GF-D8 (cell line): ENCODE results near the gene SLC36A2.
"Not testable (repeated sequence)": the region's sequence is repeated elsewhere in the genome, so short reads cannot be mapped to it uniquely, and the experiment has no call there.

Experiments used
- DNase-seq: peaks from one replicate; lab custom pipeline; 2025; lab: John Stamatoyannopoulos, UW

SLC36A2 gene

DNA sequence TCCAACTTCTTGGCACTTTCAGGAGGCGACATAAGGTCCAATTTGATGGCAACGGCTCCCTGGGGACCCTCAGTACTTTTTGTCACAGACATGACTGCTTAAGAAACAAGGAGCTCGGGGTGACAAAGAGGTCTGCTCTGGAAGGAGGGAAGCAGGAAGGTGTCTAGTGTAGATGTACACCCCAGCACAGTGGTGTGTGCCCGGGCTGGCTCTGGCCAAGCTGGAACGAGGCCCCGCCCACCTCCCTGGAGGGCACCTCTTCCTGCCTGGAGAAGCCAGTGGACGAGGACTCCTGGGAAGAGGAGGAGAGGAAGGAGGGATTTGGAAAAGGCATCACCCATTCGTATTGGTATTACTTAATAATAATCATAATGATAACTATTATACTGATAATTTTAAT is at the start of gene SLC36A2:
SLC36A2 (minus strand) TSS at position 191 of the 400 bp plus-strand sequence; CDS start at position 92, 99 bp downstream.
- no peak for DNase-seq

- no peak for DNase-seq
Observed at GRCh38 chr5:151388960-151389359, 41.6 kb upstream of the SLC36A2 start.

DNA sequence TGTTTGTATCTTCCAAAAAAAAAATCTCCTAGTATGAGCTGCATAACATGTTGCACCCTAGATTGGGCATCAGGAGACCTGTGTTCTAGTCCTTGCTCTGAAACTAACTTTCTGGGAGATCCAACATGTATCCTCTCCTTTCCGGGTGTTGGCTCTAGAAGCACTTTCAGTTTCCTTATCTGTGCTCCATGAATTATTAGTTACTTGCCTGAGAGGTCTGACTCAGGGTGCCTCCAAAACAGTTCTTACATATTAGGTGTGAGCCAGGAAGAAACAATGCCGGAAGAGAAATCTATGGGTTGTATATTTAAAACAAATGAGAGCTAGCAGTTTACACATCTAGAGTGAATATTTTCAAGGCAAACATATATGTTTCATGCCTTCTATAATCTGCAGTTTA is 36.7 kb upstream of the SLC36A2 start:
- DNase-seq = no peak

DNA sequence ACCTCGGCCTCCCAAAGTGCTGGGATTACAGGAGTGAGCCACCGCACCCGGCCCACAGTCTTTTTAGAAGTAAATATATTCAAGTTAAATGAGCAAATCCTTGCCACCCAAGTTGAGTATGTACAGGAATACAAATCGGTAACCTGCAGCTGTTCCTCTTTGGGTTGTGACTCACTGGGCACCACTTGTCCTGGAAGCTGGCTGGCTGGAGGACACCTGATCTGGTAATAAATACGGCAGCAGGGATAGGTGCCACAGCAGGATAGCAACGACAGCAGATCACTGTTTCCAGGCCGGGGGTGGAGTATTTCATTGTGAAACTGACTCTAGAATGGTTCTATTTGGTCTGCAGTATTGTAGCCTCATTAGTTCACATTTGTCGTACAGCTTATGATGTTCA is 35.7 kb upstream of the SLC36A2 start:
- no peak for DNase-seq

DNA sequence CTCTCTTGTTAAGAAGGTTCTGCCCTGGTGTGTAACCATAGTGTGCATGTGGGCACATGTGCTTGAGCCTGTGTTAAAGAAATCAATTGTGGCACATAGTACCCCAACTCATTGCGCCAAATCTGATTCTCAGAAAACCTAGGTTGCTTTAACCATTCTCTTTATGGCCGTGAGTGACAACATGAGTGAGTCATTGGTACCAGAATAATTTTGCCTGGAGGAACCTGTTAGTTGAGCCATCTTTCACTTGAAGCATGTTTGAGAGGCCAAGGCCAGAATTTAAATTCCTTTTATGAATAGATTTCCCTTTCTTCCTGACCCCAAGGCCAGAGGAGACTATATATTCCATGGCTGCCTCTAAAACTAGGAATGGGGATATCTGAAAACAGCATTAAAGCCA is 35.2 kb upstream of the SLC36A2 start:
- DNase-seq = no peak

GRCh38 chr5:151381899-151382298 is 34.5 kb upstream of the SLC36A2 start:
- no peak for DNase-seq

- DNase-seq = no peak
Observed at GRCh38 chr5:151378616-151379015, 31.3 kb upstream of the SLC36A2 start.

- no peak for DNase-seq
Observed at GRCh38 chr5:151374539-151374938, 27.2 kb upstream of the SLC36A2 start.

DNA sequence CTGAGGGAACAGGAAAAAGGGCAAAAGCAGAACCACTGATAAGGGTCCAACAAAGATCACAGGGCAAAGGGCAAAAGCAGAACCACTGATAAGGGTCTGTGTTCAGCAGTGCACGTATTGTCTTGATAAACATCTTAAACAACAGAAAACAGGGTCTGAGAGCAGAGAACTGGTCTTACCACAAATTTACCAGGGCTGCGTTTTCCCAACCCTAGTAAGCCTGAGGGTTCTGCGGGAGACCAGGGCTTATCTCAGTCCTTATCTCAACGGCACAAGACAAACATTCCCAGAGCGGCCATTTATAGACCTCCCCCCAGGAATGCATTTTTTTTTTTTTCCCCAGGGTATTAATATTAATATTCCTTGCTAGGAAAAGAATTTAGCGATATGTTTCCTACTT is 19.7 kb upstream of the SLC36A2 start:
- DNase-seq = not testable (repeated sequence)

- no peak for DNase-seq
Observed at GRCh38 chr5:151363673-151364072, 16.3 kb upstream of the SLC36A2 start.

DNA sequence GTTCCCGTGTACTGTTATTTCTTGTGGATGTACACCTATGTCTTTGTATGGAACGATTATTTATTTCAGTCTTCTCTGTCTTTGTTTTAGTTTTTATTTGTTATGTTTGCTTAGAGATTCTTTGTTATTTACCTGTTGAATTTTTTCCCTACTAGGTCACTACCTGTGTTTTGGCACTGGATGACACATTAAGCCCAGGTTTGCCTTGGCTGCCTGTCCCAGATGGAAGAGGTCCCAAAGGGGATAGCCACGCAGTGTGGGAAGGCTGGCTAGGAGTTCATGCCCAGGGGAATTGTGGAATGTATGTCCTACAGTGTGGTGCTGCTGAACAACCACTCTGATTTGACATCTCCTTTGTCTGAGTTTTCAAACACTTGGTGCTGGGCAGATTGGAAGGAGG is 15.6 kb upstream of the SLC36A2 start:
- DNase-seq = no peak

DNA sequence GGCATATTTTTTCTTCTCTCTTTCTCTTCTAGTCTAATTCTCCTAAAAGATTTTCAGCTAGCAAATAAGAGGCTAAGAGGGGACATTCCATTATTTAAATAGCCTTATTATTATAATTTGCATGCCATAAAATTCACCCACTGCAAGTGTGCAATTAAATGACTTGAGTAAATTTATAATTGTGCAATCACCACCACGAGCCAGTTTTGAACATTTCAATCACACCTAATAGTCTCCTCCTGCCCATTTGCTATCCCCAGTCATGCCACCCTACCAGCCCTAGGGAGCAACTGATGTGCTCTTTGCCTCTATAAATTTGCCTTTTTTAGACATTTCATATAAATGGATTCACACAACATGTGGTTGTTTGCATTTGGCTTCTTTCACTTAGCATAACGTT is 12.0 kb upstream of the SLC36A2 start:
- DNase-seq = no peak

DNA sequence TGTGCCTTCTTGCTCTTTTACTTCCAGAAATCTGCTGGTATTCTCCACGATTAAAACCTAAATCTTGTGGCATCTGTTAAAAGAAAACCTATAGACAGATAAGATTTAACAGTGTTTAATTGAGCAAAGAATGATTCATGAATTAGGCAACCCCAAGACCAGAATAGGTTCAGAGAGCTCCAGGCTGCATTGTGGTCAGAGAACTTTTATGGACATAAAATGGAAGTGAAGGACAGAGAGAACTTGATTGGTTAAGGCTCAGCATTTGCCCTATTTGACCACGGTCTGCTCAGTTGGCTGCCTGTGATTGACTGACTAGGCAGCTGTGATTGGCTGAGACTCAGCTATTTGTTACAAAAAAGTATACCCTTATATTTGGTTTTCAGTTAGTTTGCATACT is 10.4 kb upstream of the SLC36A2 start:
- no peak for DNase-seq

GRCh38 chr5:151357097-151357496 is 9.7 kb upstream of the SLC36A2 start:
- DNase-seq = no peak

- DNase-seq = no peak
Observed at GRCh38 chr5:151351671-151352070, 4.3 kb upstream of the SLC36A2 start.

DNA sequence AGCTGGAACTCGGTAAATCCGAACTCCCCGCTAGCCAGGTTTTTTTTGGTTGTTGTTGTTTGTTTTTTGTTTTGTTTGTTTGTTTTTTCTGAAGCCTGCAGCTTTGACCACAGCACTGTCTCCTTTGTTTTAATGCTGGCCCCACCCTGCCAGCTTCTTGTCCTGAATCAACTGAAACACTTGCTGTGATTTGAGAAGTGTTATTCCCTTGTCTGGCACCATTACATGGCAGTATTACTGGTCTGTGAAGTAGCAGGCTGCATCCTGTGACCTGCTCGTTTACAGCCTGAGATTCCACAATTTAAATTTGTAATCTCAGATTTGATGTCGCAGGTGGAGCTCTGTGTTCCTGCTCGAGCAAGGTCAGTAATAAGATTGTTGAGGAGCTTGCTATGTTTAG is 1.4 kb upstream of the SLC36A2 start:
- no peak for DNase-seq

DNA sequence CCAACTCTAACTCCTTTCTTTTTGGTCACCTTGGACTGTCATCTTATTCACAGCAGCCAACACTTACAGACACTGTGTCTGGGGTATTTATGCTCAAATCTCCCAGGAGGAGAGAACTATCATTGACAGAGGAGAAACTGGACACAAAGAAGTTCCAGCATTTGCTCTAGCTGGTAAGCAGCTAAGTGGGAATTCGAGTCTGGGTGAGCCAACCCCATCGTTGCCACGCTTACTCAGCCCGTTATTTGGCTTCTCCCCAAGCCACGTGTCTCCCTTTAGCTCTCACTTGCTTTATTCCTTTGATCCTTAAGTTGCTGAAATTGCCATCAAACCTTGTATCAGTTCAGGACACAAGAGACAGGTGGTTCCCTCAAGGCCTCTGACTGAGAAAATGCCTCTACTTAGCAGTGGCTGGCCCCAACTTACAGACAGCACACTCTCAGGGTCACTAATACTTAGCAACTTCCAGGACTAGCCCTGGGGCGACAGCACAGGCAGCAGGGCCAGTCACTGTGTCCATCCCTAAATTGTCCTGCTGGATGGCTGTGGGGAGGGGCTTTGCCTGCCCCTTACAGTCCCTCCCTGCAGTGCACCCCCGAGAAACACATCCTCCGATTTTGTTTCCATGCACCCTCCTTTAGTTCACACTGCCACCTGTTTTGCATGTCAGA is 1.4 kb downstream of the SLC36A2 start:
- no peak for DNase-seq

GRCh38 chr5:151345187-151345807 is 2.1 kb downstream of the SLC36A2 start:
- DNase-seq = no peak

GRCh38 chr5:151344088-151344487 is 3.3 kb downstream of the SLC36A2 start:
- DNase-seq = no peak

DNA sequence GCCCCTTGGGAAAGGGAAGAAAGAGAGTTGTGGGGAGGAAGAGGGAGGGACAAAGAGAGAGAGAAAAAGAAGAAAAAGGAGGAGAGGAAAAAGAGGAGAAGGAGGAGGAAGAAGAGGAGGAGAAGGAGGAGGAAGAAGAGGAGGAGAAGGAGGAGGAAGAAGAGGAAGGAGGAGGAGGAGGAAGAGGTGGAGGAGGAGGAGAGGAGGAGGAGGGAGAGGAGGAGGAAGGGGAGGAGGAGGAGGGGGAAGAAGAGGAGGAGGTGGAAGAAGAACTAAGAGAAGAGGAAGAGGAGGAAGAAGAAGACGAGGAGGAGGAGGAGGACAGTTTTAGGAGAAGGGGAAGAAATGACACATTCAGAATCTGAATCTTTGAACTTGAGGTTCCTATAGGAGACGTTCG is 7.4 kb downstream of the SLC36A2 start:
- no peak for DNase-seq

- no peak for DNase-seq
Observed at GRCh38 chr5:151338734-151339133, 8.6 kb downstream of the SLC36A2 start.

- no peak for DNase-seq
Observed at GRCh38 chr5:151332857-151333256, 14.5 kb downstream of the SLC36A2 start.

- no peak for DNase-seq
Observed at GRCh38 chr5:151328734-151329133, 18.6 kb downstream of the SLC36A2 start.

GRCh38 chr5:151327585-151327984 is 19.8 kb downstream of the SLC36A2 start:
- DNase-seq = no peak
